GM08714 (cell line): ENCODE data around the gene BACE2.
"Not testable (repeated sequence)": the region's sequence is repeated elsewhere in the genome, so short reads cannot be mapped to it uniquely, and the experiment has no call there.

ENCODE experiments used
- H3K4me3 ChIP-seq: fragments of 200-500 bp; sonication (Bioruptor generic); 2 replicates; pipeline ENCODE4 v1.5.1; 2014; ENCODE audit warnings: mild to moderate bottlenecking, low read length, inconsistent platforms
- ZNF274 ChIP-seq: IDR thresholded peaks from 2 replicates; pipeline ENCODE4 v1.6.1; 2012; ENCODE audit warnings: mild to moderate bottlenecking, low read depth, low read length

Gene BACE2

GRCh38 chr21:41228006-41228370 lies 60.0 kb downstream of the BACE2 start:
- TF ChIP-seq ZNF274, result no peak
- no peak overlapping the region for H3K4me3 ChIP-seq

- TF ChIP-seq ZNF274, result no peak
- no peak overlapping the region for H3K4me3 ChIP-seq
These were observed 60.5 kb downstream of the BACE2 start for GRCh38 chr21:41228492-41228891.

GRCh38 chr21:41228958-41229357 lies 61.0 kb downstream of the BACE2 start:
- no peak for TF ChIP-seq ZNF274
- H3K4me3 ChIP-seq, result no peak overlapping the region

DNA sequence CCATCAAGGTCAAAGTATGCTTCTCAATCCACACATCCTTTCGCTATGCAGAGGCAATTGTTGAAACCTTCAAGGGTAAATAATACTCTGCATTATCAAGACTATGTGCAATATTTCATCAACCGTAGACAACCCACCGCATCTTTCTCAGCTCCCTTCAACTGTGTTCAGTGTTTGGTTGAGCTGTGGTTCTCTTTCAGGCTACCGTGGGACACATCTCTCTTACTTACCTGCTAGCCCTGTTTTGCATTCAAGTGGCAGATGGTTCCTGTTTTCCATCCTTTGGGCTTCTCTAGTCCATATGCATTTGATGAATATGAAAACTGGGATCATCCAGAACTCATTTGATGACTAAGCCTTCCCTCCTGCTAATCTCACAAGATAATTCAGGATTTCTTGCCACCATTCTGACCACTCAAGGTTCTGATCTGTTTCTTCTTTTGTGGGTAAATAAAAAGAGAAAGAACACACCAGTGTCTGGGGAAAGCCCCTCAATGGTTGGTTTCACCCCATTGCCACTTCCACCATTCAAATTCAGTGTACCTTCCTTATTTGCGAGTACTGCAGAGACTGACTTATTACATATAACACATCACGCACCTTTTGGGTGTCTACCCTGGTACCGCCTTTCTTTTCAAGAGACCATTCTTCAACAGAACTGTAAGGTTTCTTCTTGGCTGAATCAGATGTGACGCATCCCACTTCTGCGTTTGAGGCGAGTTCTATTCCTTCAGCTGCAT lies 61.7 kb downstream of the BACE2 start:
- H3K4me3 ChIP-seq, result no peak overlapping the region
- no peak for TF ChIP-seq ZNF274

DNA sequence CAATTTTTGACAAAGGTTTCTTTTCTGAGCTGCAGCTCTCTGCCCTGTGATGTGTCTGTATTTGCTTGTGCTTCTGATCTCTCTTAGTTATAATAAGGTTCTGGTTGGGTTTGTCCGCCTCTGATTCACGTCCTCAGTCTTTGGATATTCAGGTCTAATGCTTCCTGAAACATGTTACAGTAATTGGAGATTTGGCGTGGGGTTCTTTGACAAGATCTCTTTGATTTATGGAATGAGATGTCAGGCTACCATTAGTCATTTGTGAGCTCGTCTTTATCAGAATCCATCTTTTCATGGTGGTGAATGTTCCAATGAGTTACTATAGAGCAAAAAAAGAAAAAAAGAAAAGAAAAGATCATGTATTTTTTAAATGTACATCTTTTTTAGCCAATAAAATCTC lies 62.5 kb downstream of the BACE2 start:
- H3K4me3 ChIP-seq, result no peak overlapping the region
- TF ChIP-seq ZNF274, result no peak

DNA sequence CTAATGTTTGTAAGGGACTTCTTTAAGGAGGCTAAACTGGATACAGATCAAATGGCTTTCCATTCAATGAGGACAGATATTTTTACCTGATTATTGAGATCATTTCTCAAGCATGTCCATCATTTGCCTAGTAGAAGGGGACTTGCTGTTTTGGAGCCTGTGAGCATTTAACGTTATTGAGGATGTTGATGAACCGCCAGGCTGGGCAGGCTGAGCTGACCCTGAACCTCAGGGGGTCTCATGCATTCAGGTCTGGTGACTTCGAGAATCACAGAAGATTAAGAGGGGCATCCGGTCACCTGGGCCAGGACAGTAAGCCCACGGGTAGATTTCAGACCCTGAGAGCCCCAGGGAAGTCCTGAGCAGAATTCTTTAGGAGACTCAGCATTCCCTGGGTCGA lies 63.1 kb downstream of the BACE2 start:
- H3K4me3 ChIP-seq, result no peak overlapping the region
- TF ChIP-seq ZNF274, result no peak

GRCh38 chr21:41232013-41232412 lies 64.1 kb downstream of the BACE2 start:
- H3K4me3 ChIP-seq, result no peak overlapping the region
- no peak for TF ChIP-seq ZNF274

- H3K4me3 ChIP-seq, result no peak overlapping the region
- no peak for TF ChIP-seq ZNF274
These were observed 66.0 kb downstream of the BACE2 start for GRCh38 chr21:41233916-41234315.

DNA sequence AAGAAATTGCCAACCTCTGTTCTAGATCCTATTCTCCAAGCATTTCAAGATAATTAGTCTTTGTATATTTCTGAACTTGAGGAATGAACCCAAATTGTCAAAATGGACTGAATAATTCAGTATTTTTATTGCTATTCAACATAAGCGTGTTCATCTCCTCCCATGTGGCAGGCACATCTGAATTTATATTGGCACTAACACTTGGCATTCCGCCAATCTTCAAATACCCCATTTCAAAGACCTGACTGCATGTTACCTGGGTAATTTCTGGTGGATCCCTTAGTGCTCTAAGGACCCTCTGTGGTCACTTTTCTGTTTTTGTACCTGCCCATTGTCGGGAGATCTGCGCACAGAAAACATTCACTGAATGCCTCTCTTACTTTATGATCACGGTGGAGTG lies 66.6 kb downstream of the BACE2 start:
- no peak for TF ChIP-seq ZNF274
- H3K4me3 ChIP-seq, result no peak overlapping the region

- no peak overlapping the region for H3K4me3 ChIP-seq
- TF ChIP-seq ZNF274, result no peak
These were observed 67.2 kb downstream of the BACE2 start for GRCh38 chr21:41235201-41235600.

DNA sequence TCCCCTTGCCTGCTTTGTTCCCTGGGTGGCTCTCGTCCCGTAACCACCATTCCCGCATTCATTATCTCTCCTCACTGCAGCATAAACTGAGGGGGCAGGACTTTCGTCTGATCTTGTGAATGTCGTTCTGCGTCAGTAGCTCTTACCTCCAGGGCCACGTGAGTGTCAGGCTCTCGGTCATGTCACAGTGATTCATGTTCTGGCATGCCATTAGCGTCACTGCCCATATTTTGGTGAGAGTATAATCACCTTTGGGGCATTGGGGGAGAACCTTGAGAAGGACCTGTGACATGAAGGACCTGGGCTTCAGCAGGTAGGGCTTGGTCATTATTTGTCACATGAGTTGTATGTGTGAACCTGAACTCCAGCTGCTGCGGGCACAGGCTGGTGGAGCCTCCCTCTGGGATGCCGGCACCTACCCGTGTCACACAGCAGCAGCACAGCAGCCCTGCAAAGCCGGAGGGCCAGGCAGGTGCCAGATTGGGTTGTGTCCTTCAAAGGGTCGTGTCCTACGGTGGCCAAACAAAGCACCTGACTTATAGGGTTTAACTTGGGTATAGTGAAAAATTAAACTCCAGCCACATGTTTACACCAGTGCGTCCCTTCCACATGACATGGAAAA lies 68.5 kb downstream of the BACE2 start:
- no peak for TF ChIP-seq ZNF274
- H3K4me3 ChIP-seq, result no peak overlapping the region

GRCh38 chr21:41238081-41238796 lies 70.3 kb downstream of the BACE2 start:
- not testable (repeated sequence) for H3K4me3 ChIP-seq

DNA sequence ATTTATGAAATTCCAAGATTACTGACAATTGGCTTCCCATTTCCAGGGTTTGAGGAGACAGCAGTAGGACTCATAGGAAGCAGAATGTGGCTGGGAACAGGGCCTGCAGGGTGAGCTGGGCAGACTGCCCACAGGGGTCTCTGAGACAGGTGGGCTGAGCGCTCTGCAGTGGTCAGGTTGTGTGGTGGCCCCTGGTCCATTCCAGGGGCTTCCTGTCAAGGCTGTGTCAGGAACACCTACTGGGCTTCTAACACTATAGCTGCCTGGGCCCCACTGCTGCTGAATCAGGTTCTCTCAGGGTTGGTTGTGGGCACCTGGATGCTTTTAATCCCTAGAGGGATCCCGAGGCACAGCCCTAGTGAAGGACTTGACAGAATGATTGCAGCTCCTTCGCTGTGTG lies 72.1 kb downstream of the BACE2 start:
- TF ChIP-seq ZNF274, result no peak
- H3K4me3 ChIP-seq, result no peak overlapping the region

- no peak overlapping the region for H3K4me3 ChIP-seq
- TF ChIP-seq ZNF274, result no peak
These were observed 73.4 kb downstream of the BACE2 start for GRCh38 chr21:41241341-41241740.

DNA sequence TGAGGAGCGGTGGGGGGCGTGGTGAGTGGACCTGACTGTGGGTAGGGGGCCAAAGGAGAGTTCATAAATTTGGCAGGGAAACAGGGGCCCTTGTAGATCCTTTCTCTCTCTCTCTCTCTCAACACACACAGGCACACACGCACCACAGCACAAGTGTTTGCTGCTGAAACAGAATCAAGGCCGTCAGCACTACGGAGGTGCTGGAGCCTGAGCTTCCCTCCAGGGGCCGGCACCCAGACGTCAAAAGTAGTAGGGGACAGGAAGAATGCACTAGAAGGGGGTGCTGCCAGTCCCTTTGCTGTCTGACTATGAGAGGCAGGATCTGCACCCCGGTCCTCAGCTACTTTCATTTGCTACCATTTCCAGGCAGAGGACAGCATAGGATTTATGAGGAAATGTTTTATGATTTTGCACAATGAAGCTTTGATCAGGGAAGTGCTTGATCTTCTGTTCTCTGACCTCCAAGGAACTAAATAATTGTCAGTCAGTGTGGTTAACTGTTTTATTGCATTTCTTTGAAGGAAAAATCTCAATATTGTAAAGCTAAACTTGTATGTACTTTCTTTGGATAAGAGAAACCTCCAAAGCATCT lies 74.4 kb downstream of the BACE2 start:
- H3K4me3 ChIP-seq, result no peak overlapping the region
- no peak for TF ChIP-seq ZNF274
